AG08395 (cell line): ENCODE measurements around the gene TIMM23B.
"Not testable (repeated sequence)": the region's sequence is repeated elsewhere in the genome, so short reads cannot be mapped to it uniquely, and the experiment has no call there.

Experiments used
- DNase-seq: peaks from one replicate; pipeline ENCODE4 v3.0.0; 2012; ENCODE audit warnings: mixed read lengths, low spot score

The TIMM23B gene

GRCh38 chr10:49977756-49978155, 35.9 kb downstream of the TIMM23B start:
- DNase-seq = not testable (repeated sequence)

- DNase-seq = not testable (repeated sequence)
These were observed 45.4 kb downstream of the TIMM23B start for GRCh38 chr10:49987207-49987606.

- not testable (repeated sequence) for DNase-seq
These were observed 46.5 kb downstream of the TIMM23B start, which contains the start of gene AGAP6 for GRCh38 chr10:49988376-49988775. Gene AGAP6 (plus strand): TSS chr10:49988406. CDS start chr10:49988716, 310 bp downstream.

- DNase-seq = not testable (repeated sequence)
These were observed 53.5 kb downstream of the TIMM23B start for GRCh38 chr10:49995321-49995720.

GRCh38 chr10:50014024-50014423, 72.2 kb downstream of the TIMM23B start:
- not testable (repeated sequence) for DNase-seq

GRCh38 chr10:50015596-50016220, 73.9 kb downstream of the TIMM23B start:
- not testable (repeated sequence) for DNase-seq

GRCh38 chr10:50016926-50017325, 75.1 kb downstream of the TIMM23B start:
- DNase-seq = not testable (repeated sequence)

GRCh38 chr10:50017646-50018045, 75.8 kb downstream of the TIMM23B start:
- not testable (repeated sequence) for DNase-seq

GRCh38 chr10:50019279-50019678, 77.4 kb downstream of the TIMM23B start:
- DNase-seq = not testable (repeated sequence)

- DNase-seq = not testable (repeated sequence)
These were observed 78.7 kb downstream of the TIMM23B start for GRCh38 chr10:50020451-50021024.

- DNase-seq = no peak
These were observed 79.8 kb downstream of the TIMM23B start for GRCh38 chr10:50021646-50022045.
